ENCODE data around the gene RTF1.

Gene RTF1

DNA sequence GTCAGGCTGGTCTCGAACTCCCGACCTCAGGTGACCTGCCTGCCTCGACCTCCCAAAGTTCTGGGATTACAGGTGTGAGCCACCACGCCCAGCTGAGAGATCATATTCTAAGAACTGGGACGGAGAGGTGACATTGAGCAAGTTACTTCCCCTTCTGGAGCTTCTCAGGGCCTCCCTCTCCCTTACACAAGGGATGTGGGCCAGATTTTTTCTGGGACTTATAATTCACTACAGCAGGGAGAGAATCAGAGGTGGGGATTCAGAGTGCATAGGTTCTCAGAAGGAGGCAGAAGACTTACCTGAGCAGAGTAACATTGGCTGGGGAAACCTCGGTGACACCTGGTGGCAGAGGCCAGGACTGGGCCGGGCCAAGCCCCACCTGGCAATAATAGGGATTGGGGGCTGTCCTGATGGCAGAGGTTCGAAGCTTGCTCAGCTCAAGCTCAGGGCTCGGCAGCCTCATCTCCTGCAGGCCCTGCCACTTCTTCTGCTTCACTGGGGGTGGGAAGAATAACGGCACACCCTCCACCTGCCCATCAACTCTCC is 90.0 kb downstream of the RTF1 start:
- DNase-seq (ENCODE audit: low spot score) = peak; percentile 44

DNA sequence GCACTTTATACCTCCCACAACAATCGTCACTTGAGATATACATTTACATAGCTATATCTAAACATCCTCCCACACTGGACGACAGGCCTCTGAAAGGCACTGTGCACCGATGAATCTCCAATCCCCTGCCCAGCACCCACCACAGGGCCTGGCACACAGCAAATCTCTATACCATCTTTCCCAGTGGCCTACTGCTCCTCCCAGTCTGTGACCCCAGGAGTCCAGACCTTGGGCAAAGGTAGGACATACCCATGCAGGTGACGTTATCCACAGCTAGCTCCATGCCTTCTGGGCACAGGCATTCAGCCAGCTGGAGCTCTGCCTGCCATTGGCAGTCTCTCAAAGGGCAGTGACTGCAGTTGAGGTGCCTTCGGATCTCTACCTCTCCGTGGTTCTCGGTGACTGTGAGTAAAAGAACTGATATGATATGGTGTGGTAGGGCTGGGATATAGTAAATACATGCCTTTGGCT is 91.0 kb downstream of the RTF1 start:
- DNase-seq (ENCODE audit: low spot score) = peak; percentile 63

DNA sequence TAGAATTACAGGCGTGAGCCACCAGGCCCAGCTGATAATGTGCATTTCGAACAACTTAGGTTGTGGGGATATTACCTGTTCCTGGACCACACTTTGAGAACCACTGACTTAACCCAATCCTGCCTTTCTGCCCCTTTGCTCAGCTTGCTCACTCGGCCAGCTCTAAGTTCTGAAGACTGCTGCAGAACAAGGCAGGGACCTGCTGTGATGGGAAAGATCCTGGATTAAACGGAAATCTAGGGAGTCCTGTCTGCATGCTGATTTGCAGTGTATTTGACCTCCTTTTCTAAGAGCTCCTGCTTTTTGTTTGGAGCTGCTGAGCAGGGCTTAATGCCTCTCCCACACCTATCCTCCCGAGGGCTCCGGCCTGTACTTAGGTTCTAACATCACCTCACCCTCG is 93.8 kb downstream of the RTF1 start:
- DNase-seq (ENCODE audit: low spot score) = no peak

DNA sequence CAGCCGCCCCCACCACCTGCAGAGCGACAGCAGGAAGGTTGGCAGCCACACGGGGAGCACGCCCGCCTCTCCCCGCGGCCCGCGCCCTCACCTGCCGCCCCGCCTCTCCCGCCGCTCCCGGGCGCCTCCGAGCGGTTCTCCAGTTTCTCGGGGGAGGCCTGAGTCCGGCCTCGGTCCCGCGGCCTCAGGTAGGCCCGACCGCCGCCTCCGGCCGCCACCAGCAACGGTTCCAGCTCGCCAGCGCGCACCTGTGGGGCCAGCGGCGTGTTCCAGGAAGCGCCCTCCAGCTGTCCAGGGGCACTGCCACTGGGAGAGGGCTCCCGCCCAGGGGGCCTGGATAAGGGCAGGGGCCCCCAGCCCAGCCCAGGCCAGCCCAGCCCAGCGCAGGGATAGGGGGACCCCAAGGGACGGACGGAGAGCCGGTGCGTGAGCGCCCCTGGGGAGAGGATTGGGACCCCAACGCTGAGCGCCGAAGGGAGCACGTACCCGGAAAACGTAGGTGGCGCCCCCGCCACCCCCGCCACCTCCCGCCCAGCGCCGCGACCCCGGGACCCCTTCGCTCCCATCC is 94.5 kb downstream of the RTF1 start:
- DNase-seq (ENCODE audit: low spot score) = peak; percentile 73

DNA sequence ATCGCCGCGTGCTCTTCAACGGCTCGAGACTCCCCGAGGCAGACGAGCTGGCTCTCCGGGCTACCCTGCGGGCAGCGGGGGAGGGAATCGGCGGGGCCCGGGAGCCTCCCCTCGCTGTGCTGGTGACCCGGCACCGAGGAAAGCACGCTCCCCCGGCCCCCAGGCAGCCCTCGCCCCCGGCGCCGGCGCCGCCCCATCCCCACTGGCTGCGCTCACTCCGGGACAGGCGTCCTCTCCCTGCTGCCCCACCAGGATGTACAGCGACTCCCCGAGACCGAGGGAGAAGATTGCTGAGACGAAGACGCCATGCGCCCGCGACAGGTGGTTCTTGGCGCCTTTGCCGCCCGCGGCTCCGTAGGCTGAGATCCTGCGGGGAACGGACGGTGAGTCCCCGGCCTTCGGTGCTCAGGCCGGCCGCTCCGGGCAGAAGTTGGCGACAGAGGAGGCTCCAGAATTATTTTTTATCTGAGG is 95.0 kb downstream of the RTF1 start:
- DNase-seq (ENCODE audit: low spot score) = peak; percentile 49

DNA sequence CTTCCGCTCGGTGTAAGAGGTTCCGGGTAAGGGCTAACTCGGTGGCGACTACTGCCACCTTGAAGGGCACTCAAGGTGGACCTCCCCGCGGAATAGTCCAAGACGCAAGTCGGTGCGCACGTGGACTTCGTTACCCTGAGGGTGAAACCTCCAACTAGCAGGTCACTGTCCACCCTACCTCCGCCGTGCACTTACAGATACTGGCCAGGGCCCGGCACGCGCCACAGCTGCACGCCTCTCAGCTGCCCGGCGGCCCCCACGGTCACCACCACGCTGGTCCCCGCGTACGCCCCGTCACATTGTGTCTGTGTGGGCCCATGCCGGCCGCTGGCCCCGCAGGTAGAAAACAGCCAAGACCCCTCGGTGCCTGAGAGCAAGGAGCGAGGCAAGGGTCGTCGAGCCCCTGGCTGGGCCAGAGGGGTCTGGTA is 95.6 kb downstream of the RTF1 start:
- no peak for DNase-seq (ENCODE audit: low spot score)

DNA sequence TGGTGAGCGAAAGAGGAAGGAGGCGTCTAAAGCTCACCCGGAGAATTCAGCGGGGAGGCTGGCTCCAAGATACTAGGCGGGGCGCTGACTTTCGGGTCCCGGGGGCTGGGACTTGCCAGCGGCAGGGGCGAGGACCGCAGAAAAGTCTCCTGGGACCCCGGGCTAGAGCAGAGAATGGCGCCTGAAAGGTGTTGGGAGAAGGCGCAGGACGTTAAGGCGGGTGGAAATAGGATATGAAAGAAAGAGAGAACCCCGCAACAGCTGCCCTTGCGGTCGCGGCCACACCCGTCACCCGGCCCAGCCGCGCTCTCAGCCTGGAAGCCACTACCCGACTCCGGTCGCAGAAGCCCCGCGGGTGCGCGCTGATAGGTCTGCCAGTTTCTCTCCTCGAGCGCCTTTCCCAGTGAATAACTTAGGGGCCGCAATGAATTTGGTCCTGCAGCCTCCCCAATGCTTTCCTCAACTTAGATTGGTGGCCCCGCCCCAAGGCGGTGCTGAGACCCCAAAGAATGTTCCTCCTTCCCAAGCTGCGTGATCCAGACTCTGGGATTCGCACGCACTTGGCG is 96.1 kb downstream of the RTF1 start:
- DNase-seq (ENCODE audit: low spot score) = peak; percentile 22

DNA sequence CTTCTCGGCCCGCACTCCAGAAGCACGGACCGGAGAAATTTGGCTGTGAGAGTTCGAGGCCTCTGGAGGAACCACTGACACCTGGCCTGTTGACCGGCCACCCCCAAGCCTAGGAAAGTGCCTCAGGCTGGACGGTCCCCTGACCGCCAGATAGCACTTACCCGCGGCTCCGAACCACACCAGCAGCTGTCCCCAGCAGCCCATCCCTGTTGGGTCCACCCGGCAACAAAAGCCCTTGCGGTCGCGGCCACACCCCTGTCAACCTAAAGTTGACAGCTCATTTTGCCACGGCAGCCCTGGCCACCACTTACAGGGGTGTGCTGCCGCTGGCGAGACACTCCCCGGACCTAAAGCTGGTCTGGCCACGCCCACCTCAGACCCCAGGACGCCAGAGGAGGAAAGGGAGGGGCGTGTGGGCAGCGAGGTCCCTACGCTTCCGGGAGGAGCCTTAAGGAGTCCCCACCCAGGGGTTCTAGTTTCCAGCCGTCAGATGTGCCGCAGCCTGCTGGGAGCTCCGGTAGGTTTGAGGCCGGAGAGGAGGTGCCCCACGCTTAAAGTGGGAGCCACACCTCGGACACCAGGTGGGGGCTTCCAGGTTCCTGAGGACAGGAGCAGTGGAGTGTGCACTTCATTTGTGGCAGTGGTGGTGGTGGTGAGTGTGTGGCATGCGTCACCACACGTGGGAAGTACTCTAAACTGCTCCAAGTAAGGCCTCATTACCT is 96.8 kb downstream of the RTF1 start, which contains the start of gene LTK:
LTK (minus strand) TSS at position 322 of the 722 bp plus-strand sequence; CDS start at position 204, 118 bp downstream.
- peak; percentile 77 for DNase-seq (ENCODE audit: low spot score)

DNA sequence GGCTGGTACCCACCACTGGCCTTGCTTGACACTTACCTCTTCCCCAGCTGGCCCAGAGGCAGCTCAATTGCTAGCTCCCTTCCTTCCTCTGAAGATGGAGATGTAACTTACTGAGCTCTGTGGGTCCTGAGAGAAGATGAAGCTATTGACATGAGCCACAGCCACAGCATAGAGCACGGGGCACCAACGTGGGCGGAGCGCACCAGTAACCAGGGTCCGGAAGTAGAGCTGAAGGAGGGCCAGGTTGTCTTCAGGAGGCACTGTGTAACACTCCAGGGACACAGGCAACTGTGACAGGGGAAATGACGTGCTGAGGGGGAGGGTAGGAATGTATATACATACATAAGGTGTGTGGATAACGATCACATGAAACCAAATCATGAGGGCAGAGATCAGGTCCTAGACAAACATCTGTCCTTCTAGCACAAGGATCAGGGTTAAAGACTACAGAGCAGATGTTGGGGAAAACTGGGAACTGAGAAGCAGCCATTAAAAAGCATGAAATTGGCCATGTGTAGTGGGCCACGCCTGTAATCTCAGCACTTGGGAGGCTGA is 101.1 kb downstream of the RTF1 start:
- no peak for DNase-seq (ENCODE audit: low spot score)

DNA sequence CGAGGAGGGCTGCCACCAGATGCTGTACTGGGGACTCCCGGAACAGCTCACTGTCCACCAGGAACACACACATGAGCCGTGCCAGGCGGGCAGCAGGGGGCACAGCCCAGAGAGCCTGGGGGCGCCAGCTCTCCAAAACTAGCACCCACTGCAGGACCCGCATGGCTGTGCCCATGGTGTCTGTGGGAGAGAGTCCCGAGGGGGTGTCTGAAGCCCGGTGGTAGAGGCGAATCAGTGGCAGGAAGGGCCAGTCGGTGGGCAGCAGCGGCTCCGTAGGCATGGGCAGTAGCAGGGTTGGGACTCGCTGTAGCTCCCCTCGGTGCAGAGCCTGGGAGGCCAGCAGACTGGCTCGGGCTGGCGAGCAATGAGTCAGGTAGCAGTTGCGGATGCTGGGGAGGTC is 103.7 kb downstream of the RTF1 start:
- DNase-seq (ENCODE audit: low spot score) = no peak

DNA sequence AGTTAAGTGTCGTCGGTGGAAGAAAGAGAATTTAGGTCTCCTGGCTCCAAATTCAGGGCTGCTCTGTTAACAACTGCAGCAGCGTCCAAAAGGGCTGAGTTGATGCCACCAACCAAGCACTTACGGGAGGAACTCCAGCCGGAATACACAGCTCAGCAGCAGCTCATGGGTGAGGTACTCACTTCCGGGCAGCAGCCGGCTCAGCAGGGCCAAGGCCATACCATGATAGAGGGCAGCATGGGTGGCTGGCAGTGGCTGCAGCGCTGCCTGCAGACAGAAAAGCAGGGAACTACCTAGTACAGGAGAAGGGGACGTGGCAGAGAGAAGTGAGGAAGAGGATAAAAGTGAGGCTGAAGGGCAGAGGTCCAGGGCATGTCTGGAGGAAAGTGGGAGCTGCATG is 104.7 kb downstream of the RTF1 start:
- no peak for DNase-seq (ENCODE audit: low spot score)

DNA sequence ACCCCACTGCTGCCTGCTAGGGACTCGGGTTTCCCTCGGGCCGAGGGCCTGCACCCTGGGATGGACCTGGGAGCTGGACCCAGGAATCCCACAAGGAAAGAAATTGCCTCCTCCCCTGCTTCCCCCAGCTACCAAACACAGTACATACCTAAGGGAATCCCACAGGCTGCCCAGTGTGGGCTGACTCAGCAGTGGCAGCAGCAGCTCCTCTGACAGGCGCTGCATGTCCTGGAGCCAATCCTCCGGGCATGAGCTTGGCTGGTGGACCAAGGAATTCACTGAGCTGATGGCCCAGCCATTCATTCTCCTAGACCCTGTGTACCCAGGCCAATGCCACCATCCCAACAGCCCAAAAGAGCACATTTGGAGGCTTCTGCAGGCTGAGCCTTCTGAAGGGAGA is 106.2 kb downstream of the RTF1 start:
- DNase-seq (ENCODE audit: low spot score) = no peak

DNA sequence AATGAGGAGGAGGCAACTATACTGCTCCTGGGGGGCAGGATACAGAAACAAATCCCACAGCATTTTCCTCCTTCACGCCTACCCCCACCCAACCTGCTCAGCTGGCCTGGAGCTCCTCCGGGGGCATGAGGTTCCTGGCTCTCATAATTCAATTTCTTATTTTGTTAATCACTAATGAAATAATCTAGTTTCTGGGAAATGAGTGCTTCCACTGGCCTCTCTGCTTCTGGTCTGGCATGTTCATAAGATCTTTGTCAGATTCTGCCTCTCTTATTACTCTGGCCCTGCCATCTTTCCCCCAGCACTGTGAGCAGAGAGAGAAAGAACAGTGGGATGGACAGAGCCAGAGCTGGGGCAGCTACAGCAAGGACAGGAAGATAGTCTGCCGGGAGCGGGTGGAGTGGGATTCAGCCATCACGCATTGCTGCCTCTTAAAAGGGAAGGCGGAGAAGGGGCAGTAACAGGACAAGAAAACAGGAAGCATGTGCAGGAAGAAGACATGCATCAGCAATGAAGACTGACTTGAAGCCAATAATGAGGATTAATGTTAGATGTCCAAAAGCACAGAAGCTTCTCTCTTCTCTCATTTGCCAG is 113.6 kb downstream of the RTF1 start:
- DNase-seq (ENCODE audit: low spot score) = no peak

Measured in iPS-NIHi11 (cell line).